IMR-90 (cell line): ENCODE data around the gene AQP12A. TPM values are rescaled to one million over a fixed set of nuclear protein-coding genes. Genes with fewer than 3 reads are reported as not detected.

Source experiments
- ATAC-seq: fragments of 200-7000 bp; cut with Tn5 transposase; 2 replicates; pipeline ENCODE4 v1.9.1; 2020; ENCODE audit warnings: low read depth, mild to moderate bottlenecking, moderate library complexity
- BruUV-seq: library from RNA; stranded (reverse); fragments of 400-500 nt; replicated peaks from 2 replicates; lab custom pipeline; 2021; lab: Mats Ljungman, UMichigan
- CTCF ChIA-PET: fragments of 300-600 bp; formaldehyde crosslinking; extraction: SDS; loops from one replicate; lab custom pipeline; 2021; ENCODE audit warnings: antibody characterized with exemption; lab: Yijun Ruan, JAX
- POLR2A ChIA-PET: fragments of 300-600 bp; sonication (Branson Sonifier 250); formaldehyde crosslinking; loops from one replicate; lab custom pipeline; 2022; ENCODE audit warnings: antibody characterized with exemption; ENCODE audit not compliant: unreplicated experiment; lab: Charles Lee
- DNase-seq: peaks from one replicate; pipeline ENCODE4 v3.0.0; 2013
- H2AFZ ChIP-seq: replicated peaks from 2 replicates; pipeline ENCODE3; 2013; ENCODE audit warnings: low read length, mild to moderate bottlenecking; ENCODE audit not compliant: poor library complexity
- H2AK5ac ChIP-seq: 2 replicates; pipeline ENCODE4 v1.6.1; 2013; ENCODE audit warnings: low read depth, low read length, inconsistent platforms
- H2AK9ac ChIP-seq: replicated peaks from 2 replicates; pipeline ENCODE3; 2013; ENCODE audit warnings: mild to moderate bottlenecking, low read depth, low read length, moderate library complexity; ENCODE audit not compliant: poor library complexity
- H2BK120ac ChIP-seq: 2 replicates; pipeline ENCODE4 v1.6.1; 2013; ENCODE audit warnings: low read depth, low read length, inconsistent platforms
- H2BK15ac ChIP-seq: 3 replicates; pipeline ENCODE4 v1.6.1; 2013; ENCODE audit warnings: low read depth, low read length, inconsistent platforms
- H2BK20ac ChIP-seq: 2 replicates; pipeline ENCODE4 v1.6.1; 2013; ENCODE audit warnings: low read depth, mild to moderate bottlenecking, inconsistent platforms, low read length, moderate library complexity
- H2BK5ac ChIP-seq: 2 replicates; pipeline ENCODE4 v1.6.1; 2013; ENCODE audit warnings: mild to moderate bottlenecking, low read depth, low read length, inconsistent platforms; ENCODE audit not compliant: poor library complexity, severe bottlenecking
- H3K14ac ChIP-seq: replicated peaks from 2 replicates; pipeline ENCODE4 v1.6.1; 2013; ENCODE audit warnings: low read depth, low read length, inconsistent platforms
- H3K18ac ChIP-seq: 2 replicates; pipeline ENCODE4 v1.6.1; 2013; ENCODE audit warnings: low read depth, low read length, control low read depth
- H3K23ac ChIP-seq: 2 replicates; pipeline ENCODE4 v1.6.1; 2013; ENCODE audit warnings: low read depth, low read length, inconsistent platforms
- H3K27ac ChIP-seq: 2 replicates; pipeline ENCODE4 v1.5.1; 2013; ENCODE audit warnings: mild to moderate bottlenecking, control low read depth, low read length; ENCODE audit not compliant: insufficient read depth
- H3K27me3 ChIP-seq: 2 replicates; pipeline ENCODE4 v1.6.1; 2013; ENCODE audit warnings: low read length; ENCODE audit not compliant: control insufficient read depth, insufficient read depth
- H3K36me3 ChIP-seq: 2 replicates; pipeline ENCODE4 v1.6.1; 2013; ENCODE audit warnings: low read length, mixed read lengths; ENCODE audit not compliant: control insufficient read depth, insufficient read depth
- H3K4ac ChIP-seq: 2 replicates; pipeline ENCODE4 v1.6.1; 2013; ENCODE audit warnings: low read depth, low read length, inconsistent platforms
- H3K4me1 ChIP-seq: 2 replicates; pipeline ENCODE4 v1.6.1; 2013; ENCODE audit warnings: low read length, mixed read lengths; ENCODE audit not compliant: control insufficient read depth, insufficient read depth
- H3K4me2 ChIP-seq: 2 replicates; pipeline ENCODE4 v1.6.1; 2013; ENCODE audit warnings: low read depth, mild to moderate bottlenecking, control low read depth, low read length, moderate library complexity
- H3K4me3 ChIP-seq: 2 replicates; pipeline ENCODE4 v1.5.1; 2013; ENCODE audit warnings: low read depth, mild to moderate bottlenecking, control low read depth, low read length, moderate library complexity; ENCODE audit not compliant: insufficient read depth
- H3K56ac ChIP-seq: 2 replicates; pipeline ENCODE4 v1.6.1; 2013; ENCODE audit warnings: low read length, inconsistent platforms; ENCODE audit not compliant: insufficient read depth; ENCODE audit errors: extremely low read depth
- H3K79me1 ChIP-seq, 2 experiments: 2 replicates each; pipeline ENCODE4 v1.6.1; 2013; ENCODE audit warnings: low read length in 2 of 2, inconsistent platforms in 1 of 2, low read depth in 1 of 2
- H3K9ac ChIP-seq: 2 replicates; pipeline ENCODE4 v1.6.1; 2013; ENCODE audit warnings: low read depth, low read length, control low read depth
- H3K9me1 ChIP-seq: 2 replicates; pipeline ENCODE4 v1.6.1; 2013; ENCODE audit warnings: low read length, inconsistent platforms; ENCODE audit not compliant: insufficient read depth
- H3K9me3 ChIP-seq: 2 replicates; pipeline ENCODE4 v1.6.1; 2013; ENCODE audit warnings: low read length; ENCODE audit not compliant: control insufficient read depth, insufficient read depth
- H4K20me1 ChIP-seq: 2 replicates; pipeline ENCODE4 v1.6.1; 2013; ENCODE audit warnings: low read length, inconsistent platforms; ENCODE audit not compliant: insufficient read depth
- H4K5ac ChIP-seq: 2 replicates; pipeline ENCODE4 v1.6.1; 2013; ENCODE audit warnings: mild to moderate bottlenecking, low read depth, low read length, control low read depth
- H4K8ac ChIP-seq, 2 experiments: 2 replicates each; pipeline ENCODE4 v1.6.1; 2013; ENCODE audit warnings: low read depth in 2 of 2, low read length in 2 of 2, control low read depth in 1 of 2, inconsistent platforms in 1 of 2
- H4K91ac ChIP-seq: 2 replicates; pipeline ENCODE4 v1.6.1; 2013; ENCODE audit warnings: low read depth, low read length, inconsistent platforms; ENCODE audit not compliant: insufficient read depth
- BHLHE40 ChIP-seq: fragments of 150-350 bp; IDR thresholded peaks from 2 replicates; pipeline ENCODE4 v1.6.1; 2016; ENCODE audit warnings: mild to moderate bottlenecking, low read depth, low read length
- FOS ChIP-seq: fragments of 150-350 bp; IDR thresholded peaks from 2 replicates; pipeline ENCODE4 v1.6.1; 2016; ENCODE audit warnings: low read depth, low read length
- SMC3 ChIP-seq: fragments of 150-350 bp; IDR thresholded peaks from 2 replicates; pipeline ENCODE4 v1.6.1; 2016; ENCODE audit warnings: low read depth, mild to moderate bottlenecking, antibody characterized with exemption, low read length, moderate library complexity
- WGBS, 2 experiments: methylation state at CpG; one replicate each; pipeline versions ENCODE4 v1.1.5 to v1.1.7; 2013; ENCODE audit warnings: missing lambda C conversion rate in 2 of 2; ENCODE audit not compliant: insufficient read length in 1 of 2; ENCODE audit errors: extremely low coverage in 2 of 2; 5-methylcytosine and 5-hydroxymethylcytosine counted together
- dilution Hi-C: fragments of 300-500 bp; cut with HindIII; formaldehyde crosslinking; loops from one replicate; pipeline ENCODE4 v1.14.3; 2018; ENCODE audit warnings: low sequenced_read_pairs; ENCODE audit not compliant: unreplicated experiment
- in situ Hi-C: fragments of 300-500 bp; cut with MboI; formaldehyde crosslinking; loops from 3 replicates; pipeline ENCODE4 v1.14.3; 2019; ENCODE audit warnings: low sequenced_read_pairs, inconsistent platforms, mixed read lengths
- intact Hi-C: fragments of 100-400 bp; cut with micrococcal nuclease; formaldehyde crosslinking; loops from 2 replicates; pipeline ENCODE4 v1.10.0; 2022
- polyA plus RNA-seq, 3 experiments: library from polyadenylated mRNA; depleted of rRNA; stranded (reverse); fragments of >200 nt; gene quantifications; 2 replicates each; pipeline ENCODE4 v1.2.3, GENCODE V29; 2012; ENCODE audit warnings: low replicate concordance in 1 of 3
- total RNA-seq: library from RNA; depleted of rRNA; stranded (reverse); fragments of >200 nt; gene quantifications from 2 replicates; pipeline ENCODE4 v1.2.3, GENCODE V29; 2012

The AQP12A gene
- total and polyA plus RNA-seq, 2 of the 4 experiments (the other 2 are of a cell fraction), result not detected

DNA sequence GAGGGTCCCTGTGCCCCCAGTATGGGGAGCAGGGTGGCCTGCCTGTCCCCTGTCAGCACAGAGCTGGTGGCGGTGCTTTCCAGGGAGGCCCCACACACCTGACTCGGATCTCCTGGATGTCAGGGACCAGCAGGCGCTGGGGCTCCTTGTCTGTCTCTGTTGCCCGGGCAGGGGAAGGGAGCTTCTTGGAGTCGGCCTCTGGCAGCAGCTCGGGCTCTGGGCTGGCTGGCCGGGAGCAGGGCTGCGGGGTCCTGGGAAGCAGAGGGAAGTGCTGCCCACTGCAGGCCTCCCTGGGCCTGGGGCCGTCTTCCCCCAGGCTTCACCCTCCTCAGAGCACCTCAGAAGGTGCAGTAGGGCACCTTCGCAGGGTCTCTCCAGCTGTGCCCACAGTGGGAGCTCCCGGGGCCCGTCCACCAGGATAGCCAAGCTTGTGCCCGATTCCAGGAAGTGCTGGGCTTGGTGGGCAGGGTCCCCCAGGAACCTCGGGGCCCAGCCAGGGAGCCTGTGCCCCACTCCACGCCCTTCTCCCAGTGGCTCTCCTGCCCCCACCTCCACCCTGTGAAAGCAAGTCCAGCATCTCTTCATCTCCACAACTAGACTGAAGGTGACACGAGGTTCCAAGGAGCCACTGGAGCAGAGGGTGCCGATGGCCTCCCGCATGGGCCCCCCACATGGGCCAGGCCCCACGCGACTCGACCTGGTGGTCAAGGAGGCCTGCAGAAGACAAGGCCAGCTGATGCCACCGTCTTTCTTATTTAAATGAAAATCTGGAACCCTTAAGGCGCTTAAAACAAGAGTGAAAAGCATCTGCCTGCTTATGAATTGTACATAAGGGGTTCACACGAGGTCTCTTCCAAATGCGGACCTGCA is 28.2 kb downstream of the AQP12A start:
- no peak overlapping the region for H3K18ac ChIP-seq
- H2BK120ac ChIP-seq, result no peak overlapping the region
- intact Hi-C loops, result no loop called here
- no peaks in the 10 kb centered on the region for H3K4me1 ChIP-seq
- H2AK9ac ChIP-seq, result peak overlapping the region; percentile 42
- H2AFZ ChIP-seq, result no peak overlapping the region
- ChIA-PET POLR2A (no interaction called here), CTCF (interaction anchor here (1.2 kb wide), 1 partner anchor 15 kb away, joined by 3 read pairs; no protein-coding TSS in a partner anchor)
- no peak overlapping the region for H2BK20ac ChIP-seq
- no peaks in the 10 kb centered on the region for H4K20me1 ChIP-seq
- H3K27me3 ChIP-seq, result peaks cover 36% of the 10 kb centered on the region; the same call in 1 of the 2 replicates
- DNase-seq (no peak), ATAC-seq (no peak)
- no peaks in the 10 kb centered on the region for H3K9me1 ChIP-seq
- H3K56ac ChIP-seq, result no peak overlapping the region
- H3K27ac ChIP-seq, result no peak overlapping the region
- no peaks in the 10 kb centered on the region for H3K36me3 ChIP-seq
- 61% methylated on average over 9 of the region's 25 CpGs; no CpG with 5 or more reads in 1 of the 2 experiments for WGBS, 2 experiments
- no peak overlapping the region for H4K8ac ChIP-seq
- no peak overlapping the region for H4K91ac ChIP-seq
- no peak overlapping the region for H3K4me2 ChIP-seq
- H2BK5ac ChIP-seq, result no peak overlapping the region
- no TSS peak for BruUV-seq
- no peak overlapping the region for H2BK15ac ChIP-seq
- no peaks in the 10 kb centered on the region for H3K9me3 ChIP-seq
- TF ChIP-seq BHLHE40, result no peak
- TF ChIP-seq SMC3, result no peak
- no peak for TF ChIP-seq FOS
- no peak overlapping the region for H3K9ac ChIP-seq
- no peak overlapping the region for H3K23ac ChIP-seq
- dilution Hi-C loops, result no loop called here
- no peak overlapping the region for H3K4me3 ChIP-seq
- no peaks in the 10 kb centered on the region for H3K79me1 ChIP-seq
- H2AK5ac ChIP-seq, result no peak overlapping the region
- H3K14ac ChIP-seq, result no peak overlapping the region
- in situ Hi-C loops, result no loop called here
- H3K4ac ChIP-seq, result no peak overlapping the region
- no peak overlapping the region for H4K5ac ChIP-seq
